Inflammatory macrophage treated with lipopolysaccharide for 1 hour (primary cell): ENCODE measurements around the gene FBN1.

Experiments
- DNase-seq, 2 donors: peaks; one replicate each; pipeline ENCODE4 v3.0.0-alpha.2; 2020 to 2022

Gene FBN1

GRCh38 chr15:48617619-48618018 lies 27.9 kb downstream of the FBN1 start:
- DNase-seq: peak; percentile 33 to 39

DNA sequence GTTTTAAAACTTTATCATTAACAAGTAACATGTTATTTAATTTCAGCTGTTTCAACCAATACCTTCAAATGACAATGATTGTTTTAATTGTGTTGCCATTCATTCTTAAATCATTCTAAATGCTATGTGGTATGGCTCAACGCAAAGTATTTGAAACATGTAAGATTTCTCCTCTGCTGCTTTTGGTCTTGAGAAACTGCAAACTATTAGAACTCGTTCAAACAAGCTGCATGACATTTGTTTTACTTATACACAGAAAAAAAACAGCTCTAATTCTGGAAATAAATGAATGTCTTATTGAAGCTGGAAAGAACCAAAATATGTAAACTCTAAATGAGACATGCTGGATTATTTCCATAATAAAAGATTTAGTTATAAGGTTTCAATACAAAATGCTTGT lies 29.3 kb downstream of the FBN1 start:
- no peak for DNase-seq

- DNase-seq: no peak
Measured at GRCh38 chr15:48614051-48614450, 31.5 kb downstream of the FBN1 start.

- DNase-seq: no peak
Measured at GRCh38 chr15:48609486-48609885, 36.0 kb downstream of the FBN1 start.

GRCh38 chr15:48607846-48608245 lies 37.7 kb downstream of the FBN1 start:
- DNase-seq: no peak

DNA sequence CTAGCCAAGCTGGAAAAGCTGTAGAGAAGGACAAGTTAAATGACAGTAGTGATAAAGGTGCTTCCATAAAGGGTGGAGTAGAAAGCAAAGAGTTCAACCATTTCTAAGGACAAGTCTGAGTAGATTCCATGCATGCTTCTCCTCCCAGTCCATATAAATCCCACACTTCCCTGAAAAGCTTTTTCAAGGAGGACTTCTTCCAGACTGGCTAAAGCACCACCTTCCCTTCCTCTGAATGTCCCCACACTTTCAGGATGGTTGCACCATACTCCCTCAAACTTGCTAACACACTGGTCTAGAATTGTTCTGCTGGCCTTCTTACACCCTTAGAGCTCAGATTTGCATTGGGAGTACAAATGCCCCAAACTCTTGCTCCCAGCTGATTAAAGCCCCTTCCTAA lies 40.9 kb downstream of the FBN1 start:
- DNase-seq: no peak

- DNase-seq: no peak
Measured at GRCh38 chr15:48603922-48604321, 41.6 kb downstream of the FBN1 start.

GRCh38 chr15:48603123-48603500 lies 42.4 kb downstream of the FBN1 start:
- no peak for DNase-seq

DNA sequence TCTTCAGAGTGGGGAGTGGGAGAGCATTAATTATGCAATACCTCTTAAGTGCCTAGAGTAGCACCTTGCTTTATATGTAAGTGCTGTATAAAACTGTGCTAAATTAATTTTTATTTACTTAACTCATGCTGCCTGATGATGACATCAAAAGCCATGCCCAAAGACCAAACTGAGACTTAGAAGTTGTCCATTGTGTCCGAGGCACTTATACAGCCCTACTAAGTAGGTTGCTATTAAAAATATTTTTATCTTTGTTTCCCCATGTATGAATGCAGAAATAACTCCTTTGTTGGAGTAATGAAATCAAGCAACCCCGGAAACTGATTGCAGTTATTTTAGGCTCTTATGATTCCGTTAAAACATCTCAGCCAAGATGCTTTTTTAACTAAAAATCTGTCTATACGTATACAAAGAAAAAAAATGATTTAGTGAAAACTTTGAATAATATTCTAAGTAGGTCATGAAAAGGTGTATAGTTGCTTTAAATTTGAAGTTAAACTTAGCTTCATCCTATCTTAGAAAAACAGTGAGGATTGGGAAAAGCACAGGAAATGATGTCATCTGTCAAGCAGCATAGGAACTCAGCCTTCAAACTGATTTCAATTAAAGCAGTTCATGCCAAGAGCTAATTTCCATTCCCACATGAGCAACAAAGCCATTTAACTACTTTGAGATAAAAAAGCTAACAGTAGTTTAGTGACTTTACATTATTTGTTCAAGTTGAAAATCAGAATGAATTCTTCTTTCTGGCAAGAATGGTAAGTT lies 43.0 kb downstream of the FBN1 start:
- no peak for DNase-seq

- no peak for DNase-seq
Measured at GRCh38 chr15:48601095-48601494, 44.4 kb downstream of the FBN1 start.

DNA sequence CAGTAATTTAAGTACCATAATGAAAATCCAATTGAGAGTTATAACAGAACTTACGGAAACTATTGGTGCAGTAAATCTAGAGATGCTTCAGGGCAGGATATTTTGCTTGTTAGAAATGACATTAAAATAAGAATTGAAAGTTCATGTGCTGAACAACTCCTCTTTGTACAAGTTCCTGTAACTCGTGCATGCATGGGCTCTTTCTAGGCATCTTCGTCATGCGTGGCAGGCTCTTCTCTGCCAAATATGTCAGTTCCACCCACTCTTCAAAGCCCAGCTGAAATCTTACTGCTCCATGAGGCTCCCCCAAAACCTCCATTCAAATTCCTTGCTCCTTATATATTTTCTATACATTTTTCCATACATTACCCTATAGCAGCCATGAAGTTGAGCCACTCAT lies 48.7 kb downstream of the FBN1 start:
- no peak for DNase-seq

DNA sequence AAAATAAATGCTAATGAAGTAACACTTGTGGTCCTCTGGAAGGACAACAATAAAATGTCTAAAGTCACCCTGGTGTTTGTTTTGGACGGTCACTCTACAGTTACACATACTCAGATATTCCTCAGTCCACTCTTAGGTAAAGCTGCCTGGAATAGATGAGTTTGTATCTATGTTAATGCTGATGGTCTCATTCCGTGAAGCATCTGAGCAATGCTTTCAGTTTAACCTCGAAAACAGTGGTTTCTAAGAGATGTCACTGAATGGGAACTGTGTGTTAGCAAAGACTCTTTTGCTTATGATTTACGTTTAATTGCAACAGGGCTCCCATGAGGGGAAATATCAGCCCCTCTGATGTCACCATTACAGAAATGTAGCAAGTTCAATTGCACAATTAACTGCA lies 49.1 kb downstream of the FBN1 start:
- DNase-seq: peak in 1 of 2 donors; percentile 46

- DNase-seq: peak in 1 of 2 donors; percentile 47
Measured at GRCh38 chr15:48595981-48596380, 49.5 kb downstream of the FBN1 start.

DNA sequence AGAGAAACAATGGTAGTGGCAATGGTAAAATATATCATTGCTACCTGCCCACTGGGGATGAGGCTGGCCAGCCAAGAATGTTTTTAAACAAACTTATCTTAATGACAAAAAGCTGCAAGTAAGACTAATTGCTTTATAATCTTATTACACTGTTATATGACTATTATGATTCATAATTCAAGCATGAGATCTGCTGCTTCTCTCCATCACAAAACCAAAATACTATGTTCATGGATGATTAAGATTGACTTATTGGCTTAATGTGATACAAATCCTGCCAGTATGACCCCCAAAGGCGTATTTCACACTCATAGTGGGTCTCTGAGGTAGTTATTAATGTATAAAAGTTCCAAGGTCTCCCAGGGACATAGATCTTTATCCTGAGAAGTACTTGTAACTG lies 52.6 kb downstream of the FBN1 start:
- no peak for DNase-seq

DNA sequence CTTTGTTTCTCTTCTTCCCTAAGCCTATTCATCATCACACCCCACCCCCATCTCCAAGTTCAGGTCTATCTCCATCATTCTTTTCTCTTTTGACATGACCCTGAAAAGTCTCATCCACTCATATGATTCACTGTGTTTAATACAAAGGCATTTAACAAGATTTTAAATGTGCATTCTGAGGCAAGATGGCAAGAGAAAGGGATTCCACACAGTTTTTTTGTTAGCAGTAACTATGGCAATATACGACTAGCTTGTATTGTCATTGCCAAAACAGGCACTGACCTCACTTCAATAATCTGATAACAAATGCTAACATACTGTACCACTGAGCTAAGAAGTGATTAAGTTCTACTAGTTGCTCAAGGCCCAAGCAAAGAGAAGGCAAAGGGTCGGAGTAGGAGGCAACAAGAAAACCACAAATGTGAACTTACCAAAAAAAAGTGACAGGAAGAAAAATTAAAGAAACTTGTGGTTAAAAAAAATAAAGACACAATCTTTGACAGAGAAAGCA lies 53.2 kb downstream of the FBN1 start:
- DNase-seq: no peak

DNA sequence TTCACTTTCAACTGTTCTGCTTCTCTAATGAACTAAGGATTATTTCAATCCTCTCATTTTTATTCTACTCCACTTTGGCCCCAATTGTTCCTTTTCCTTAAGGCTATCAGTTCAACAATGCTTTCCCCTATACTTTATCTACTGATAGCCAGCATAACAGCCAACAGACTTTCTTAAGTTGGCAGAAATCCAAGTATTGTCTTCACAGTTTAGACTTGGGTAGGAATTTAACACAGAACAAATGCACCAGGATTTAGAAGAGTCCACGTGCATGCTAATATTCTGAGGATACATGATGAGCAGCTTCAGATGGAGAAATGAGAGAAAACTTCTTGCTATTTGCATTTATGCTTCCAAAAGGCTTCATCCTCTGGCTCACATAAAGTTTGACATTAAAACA lies 54.8 kb downstream of the FBN1 start:
- DNase-seq: no peak

DNA sequence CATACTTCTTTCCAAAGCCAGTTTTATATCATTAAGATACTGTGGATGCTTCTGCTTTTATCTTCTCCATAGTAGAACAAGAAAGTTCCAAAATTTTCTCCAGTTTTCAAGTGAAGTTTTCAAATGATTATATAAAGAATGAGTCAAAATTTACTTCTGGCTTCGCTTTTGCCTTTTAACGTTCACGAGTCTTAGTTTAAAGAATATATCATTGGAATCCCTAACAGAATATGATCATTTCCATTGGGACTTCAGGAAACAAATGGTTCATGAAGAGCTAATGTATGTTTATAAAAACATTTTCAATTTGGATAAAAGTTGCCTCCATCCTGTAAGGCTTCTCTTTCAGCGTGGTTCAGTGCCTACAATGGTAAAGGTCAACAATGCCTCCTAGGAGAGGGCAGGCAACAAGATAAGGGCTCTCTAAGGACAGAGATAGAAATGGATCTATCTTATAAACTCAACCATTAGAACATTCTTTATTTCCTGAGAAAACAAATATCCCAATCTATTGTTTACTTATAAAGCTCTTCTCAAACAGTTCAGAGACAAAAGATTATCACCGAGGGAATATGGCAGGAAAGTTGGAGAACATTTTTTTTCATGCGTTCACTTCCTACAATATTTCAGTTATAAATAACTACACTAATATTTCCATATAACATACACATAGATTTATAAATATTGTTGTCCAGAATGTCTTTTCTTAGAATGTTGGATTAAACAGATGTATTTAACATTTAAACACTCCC lies 60.5 kb downstream of the FBN1 start:
- DNase-seq: no peak

GRCh38 chr15:48584090-48584811 lies 61.3 kb downstream of the FBN1 start:
- no peak for DNase-seq

DNA sequence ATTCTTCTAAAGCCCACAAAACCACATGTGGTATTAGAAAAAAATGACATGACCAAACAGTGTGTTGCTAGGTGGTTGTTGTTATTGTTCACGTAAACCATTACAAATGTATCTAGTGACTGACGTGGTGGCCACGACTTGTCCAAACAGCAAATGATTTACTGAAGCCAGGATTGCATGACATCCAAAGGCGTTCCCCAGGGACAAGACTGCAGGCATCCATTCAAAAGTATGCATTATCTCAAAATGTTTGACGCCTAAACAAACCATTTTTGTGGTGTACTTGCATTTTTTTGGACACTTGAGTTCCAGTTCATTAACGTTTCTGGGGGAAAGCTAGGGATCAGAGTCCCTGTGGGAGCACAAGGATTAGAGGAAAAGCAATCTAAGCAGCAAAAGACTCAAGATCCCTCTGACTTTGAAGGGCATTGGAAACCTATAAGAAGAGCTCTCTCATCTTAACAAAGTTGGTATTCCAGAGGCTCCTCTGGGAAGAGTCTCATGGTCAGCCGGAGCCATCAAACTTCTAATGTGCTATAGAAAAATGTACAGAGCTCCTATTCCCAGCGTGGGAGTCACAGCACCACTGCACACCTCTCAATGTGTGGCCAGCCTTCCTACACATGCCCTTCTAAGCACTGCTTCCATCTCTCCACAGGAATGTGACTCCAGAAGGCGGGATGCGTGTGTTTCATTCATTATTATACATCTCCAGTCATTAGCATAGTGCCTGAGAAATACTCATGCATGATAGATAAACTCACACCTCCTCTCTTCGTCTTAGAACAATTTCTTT lies 62.9 kb downstream of the FBN1 start:
- DNase-seq: no peak

DNA sequence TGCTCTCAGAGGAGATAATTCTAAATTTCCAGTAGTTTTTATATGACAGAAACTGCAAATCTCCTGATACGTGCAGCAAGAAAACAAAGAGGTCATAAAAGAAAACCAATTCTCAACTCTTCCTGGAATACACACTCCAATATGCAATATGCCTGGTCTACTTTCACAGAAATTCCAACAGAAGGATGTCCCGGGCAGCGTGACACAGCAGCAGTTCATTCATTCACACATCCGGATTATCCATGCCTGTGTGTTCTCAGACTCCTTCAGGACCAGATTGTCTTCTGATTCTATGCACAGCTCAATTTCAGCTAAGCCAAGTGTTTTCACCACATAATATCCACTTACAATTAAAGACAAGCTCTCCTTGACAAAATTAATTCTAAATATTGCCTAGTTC lies 64.3 kb downstream of the FBN1 start:
- no peak for DNase-seq

DNA sequence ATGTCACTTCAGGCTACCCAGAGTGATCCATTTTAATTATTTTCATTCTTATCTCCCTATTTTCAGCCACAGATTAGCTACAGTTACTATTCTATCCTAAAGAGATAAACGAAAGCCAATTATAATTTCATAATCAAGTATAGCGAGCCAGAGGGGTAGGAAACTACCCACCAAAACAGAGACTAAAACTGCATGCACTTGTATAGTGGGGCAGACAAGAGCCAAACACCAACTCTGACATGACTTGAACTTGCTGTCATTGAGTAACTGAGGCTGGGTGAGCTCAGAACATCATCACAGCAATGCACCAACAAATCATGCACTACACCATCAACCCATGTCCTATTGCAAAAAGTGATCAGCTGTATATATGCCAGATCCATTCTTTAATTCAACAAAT lies 64.8 kb downstream of the FBN1 start:
- no peak for DNase-seq

DNA sequence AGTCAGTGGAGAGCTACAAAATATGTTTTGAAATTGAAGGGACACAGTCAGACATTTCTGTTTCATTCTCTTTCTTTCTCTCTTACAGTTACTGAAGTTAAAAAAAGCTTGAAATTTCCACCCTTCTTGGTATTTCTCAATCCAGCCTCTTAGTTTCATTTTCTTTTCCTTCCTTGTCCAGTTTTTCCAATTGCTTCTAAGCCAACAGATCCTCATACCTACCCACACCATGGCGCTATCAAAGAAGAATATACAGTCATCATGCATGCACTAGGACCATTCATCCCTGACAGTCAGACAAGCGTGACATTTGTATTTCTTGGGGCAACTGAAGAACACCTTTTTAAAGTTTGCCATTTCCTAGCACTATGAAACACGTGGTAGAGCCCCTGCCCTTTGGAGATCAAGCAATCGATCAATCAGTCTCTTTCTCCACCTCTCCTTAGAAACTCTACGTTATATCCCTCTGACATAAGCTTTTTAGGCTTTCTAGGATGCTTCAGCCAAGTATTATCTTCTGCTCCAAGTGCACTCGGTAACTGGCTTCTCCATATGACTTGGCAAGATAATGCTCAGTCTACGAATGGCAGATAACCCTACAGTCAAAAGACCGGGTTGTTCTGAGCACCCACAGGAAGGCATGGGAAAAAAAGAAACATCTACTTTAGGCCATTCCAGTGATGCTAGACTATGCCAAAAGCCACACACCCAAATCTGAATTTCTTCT lies 65.4 kb downstream of the FBN1 start:
- no peak for DNase-seq
